NCI-H1105 treated with DMSO at 0.1 percent for 48 hours (cell line): ENCODE results near the gene MYO16.

Experiments
- DNase-seq: peaks from one replicate; lab custom pipeline; 2025; lab: John Stamatoyannopoulos, UW

Gene MYO16

DNA sequence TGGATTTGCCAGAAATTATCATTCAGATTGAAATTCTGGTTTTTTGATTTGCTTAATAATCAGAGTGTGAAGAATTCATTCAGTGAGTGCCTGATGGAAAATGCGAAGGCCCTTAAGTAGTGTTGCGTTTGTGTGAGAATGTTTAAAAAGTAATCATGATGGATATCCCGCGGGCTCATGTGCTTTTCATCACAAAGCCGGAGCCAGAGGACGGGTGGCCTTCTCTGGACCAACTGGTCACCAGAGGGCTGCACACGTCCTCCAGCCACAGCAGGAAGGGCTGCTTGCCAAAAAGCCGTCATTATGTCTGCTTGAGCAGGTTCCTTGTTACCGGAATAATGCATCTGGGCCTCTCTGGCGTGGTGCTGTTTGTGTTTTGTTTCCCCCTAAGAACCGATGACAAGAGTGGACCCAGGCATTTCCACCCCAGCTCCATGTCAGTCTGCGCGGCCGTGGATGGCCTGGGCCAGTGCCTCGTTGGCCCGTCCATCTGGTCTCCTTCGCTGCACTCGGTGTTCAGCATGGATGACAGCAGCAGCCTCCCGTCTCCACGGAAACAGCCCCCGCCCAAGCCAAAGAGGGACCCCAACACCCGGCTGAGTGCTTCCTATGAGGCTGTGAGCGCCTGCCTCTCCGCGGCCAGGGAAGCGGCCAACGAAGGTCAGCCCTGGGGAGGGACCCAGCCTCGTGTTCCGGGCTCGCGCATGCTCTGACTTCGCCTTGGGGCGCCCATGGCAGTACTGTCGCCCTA, 497.7 kb downstream of the MYO16 start:
- DNase-seq = no peak

DNA sequence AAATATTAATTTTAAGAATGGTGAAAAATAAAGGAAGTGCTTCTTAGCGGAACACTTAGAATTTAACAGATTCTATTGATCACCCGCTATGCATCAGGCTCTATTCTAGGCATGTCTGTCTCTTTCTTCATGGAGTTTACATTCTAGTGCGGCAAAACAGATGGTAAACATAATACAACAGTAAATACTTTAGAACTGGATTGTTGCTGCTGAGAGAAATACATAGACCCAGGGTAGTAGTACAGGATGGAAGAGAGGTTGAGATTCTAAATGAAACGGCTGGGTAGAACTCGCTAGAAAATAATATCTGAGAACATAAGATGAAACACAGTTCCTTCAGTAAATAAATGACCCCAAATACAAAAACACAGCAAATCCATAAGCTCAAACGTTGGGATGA, 498.7 kb downstream of the MYO16 start:
- no peak for DNase-seq

DNA sequence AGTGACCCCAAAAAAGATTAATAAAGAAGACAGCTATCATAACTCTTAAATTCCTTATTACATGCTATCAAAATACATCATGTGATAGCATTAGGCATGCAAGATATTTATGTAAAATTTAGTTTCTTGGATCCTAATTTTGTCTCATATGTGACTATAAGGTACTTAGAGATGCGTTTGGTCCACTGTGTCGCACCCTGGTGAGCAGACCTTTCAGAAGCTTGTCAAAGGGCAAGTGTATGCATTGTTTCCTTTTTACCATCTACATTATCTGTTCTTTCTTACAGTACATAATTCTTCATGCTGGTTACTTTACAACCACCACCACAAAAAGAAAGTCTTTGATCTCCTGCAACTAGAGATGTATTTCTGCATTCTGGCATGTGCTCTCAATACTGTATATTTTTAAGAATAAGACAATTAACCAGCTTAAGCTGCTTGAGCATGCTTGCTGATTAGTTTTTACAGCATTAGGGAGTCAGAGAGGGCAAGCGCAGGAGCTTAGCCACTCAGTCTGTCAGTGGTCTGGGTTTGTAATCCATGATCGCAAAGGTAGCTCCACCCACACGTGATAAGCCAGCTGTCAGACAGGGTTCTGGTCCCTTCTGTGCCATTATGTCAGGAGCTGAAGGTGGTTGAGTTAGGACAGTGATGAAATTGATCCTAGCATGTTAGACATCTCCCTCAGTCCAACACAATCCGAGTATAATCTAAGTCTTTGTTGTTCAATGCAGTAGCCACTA, 500.9 kb downstream of the MYO16 start:
- DNase-seq = no peak

DNA sequence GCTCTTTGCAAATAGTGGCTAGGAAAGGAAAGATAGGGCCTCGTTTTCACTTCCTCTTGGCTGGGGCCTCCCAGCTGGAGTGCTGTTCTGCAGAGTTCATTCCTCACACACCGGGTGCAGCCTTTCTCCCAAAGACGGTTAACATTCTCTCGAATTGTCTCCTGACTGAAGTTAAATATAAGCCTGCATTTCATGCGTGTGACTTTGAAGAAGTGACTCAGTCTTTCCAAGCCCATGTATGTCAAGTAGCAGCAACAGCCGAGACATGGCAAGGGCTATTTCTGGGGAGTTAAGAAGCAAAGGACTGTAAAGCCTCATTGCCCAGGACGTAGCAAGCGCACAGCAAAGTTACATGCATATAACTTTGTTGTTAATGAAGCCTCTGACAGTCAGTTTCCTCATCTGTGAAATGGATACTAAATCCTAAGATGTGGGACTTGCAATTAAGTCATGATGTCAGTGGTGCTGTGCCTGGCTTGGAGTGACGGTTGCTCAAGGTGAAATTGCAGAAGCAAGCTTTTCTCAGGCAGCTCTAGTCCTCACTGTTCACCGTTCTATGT, 502.4 kb downstream of the MYO16 start:
- no peak for DNase-seq

DNA sequence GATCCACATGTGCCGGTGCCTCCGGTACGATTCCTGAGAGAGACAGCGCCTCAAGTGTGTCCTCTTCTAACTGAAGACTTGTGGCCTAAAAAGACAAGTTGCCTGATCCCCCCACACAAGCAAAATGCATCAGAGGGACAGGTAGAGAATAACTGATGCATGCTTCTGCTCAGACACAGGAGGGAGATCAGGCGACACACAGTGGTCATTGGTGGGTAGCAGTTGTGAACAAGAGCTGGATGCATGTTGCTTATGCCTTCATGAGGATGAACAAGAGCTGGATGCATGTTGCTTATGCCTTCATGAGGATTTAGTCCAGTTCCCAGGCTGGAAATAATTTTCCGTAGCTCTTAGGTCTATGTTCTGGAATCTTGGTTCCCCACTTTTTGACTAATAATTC, 505.6 kb downstream of the MYO16 start:
- DNase-seq = no peak

DNA sequence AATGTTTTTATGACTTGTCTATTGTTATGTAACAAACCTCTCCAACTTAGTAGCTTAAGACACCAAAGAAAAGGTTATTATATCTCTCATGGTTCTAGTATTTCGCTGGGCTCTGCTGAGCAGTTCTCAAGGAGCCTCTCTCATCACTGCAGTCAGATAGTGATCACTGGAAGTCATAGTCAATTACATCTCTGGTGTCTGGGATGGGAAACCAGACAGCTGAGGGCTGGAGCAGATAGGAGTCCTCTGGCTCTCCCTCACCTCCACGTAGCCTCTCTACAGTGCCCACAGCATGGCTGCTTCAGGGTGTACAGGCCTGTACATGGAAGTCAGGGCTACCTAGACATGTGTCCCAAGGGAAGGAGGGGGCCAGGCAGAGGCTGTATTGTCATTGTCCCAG, 507.5 kb downstream of the MYO16 start:
- no peak for DNase-seq

DNA sequence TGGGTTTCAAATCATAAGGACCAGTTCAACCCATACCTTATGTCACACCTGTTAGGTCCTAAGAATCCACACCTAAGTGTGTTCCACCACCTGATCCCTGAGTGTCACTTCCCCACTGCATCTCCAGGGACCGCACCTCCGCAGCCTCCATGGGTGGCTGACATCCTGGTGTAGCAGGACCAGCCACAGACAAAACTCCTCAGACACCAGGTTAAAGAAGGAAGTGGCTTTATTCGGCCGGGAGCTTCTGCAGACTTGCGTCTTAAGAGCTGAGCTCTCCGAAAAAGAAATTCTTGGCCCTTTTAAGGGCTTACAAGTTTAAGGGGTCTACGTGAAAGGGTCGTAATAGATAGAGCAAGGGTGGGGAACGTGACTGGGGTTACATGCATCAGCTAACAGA, 509.9 kb downstream of the MYO16 start:
- no peak for DNase-seq

DNA sequence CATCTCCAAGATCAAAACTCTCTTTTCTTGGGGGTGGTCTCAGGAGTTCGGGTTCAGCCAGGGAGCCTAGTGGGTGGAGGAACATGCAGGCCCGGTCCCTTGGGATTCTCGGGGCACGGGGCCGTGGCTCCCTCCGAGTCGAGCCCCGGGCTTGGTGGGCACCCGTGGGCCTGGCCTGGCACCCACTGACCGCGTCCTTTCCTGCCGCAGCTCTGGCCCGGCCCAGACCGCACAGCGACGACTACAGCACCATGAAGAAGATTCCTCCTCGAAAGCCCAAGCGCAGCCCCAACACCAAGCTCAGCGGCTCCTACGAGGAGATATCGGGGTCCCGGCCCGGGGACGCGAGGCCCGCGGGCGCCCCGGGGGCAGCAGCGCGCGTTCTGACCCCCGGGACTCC, 510.6 kb downstream of the MYO16 start:
- no peak for DNase-seq

DNA sequence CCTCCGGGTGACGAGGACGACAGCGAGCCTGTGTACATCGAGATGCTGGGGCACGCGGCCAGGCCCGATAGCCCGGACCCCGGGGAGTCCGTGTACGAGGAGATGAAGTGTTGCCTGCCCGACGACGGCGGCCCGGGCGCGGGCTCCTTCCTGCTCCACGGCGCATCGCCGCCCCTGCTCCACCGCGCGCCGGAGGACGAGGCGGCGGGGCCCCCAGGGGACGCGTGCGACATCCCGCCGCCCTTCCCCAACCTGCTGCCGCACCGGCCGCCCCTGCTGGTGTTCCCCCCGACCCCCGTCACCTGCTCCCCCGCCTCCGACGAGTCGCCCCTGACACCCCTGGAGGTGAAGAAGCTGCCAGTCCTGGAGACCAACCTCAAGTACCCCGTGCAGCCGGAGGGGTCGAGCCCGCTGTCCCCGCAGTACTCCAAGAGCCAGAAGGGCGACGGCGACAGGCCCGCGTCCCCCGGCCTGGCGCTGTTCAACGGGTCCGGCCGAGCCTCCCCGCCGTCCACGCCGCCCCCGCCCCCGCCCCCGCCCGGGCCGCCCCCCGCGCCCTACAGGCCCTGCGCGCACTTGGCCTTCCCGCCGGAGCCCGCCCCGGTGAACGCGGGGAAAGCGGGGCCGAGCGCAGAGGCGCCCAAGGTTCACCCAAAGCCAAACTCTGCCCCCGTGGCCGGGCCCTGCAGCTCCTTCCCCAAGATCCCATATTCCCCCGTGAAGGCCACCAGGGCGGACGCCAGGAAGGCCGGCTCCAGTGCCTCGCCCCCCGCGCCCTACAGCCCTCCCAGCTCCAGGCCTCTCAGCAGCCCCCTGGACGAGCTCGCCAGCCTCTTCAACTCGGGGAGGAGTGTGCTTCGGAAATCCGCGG, 511.3 kb downstream of the MYO16 start:
- DNase-seq = no peak

DNA sequence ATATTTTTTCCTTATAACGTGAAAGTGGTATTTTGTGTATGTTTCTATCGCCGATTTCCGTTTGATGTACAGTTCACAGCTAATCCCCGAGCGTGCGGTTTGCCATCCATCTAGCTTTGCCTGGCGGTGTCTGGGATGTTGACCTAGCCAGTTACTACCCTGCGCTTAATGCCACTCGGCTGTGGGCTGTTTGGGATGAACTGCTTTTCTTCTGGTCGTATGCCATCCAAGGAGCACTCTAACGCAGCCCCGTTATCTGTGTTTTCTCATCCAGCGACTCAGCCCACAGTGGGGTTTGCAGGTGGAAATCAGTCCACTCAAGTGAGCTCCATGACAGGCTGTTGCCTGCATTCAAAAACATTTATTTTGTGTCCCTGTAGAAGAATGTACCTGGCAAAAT, 512.3 kb downstream of the MYO16 start:
- no peak for DNase-seq

DNA sequence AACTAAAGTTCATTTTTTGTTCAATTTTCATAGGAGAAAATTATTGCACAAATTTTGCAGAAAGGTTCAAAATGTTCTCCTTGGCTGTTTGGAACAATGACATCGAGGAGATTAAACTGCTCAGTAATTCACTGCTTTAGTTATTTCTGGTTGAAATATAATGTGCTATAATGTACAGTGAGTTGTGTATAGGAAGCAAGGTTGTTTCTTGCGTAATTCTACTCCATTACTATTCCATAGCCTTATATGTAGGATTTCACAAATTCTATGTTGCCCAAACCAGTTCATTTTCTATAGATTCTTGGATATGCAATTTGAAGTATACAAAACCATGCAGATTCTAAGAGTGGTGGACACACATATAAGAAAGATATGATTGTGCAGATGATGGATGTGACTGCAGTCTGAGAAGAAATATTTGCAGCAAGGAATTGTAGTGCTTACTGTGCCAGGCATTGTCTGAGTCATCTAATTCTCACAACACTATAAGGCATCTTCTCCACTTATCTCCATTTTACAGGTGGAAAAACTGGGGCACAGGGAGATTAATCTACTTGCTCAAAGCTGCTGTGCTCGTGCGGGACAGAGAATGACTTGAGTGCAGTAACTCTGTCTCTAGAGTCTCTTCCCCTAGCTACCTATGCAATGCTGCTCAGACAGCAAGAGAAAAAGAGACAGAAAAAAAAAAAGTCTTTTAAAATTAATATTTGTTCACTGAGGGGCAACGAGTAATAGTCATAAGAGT, 515.5 kb downstream of the MYO16 start:
- DNase-seq = no peak

DNA sequence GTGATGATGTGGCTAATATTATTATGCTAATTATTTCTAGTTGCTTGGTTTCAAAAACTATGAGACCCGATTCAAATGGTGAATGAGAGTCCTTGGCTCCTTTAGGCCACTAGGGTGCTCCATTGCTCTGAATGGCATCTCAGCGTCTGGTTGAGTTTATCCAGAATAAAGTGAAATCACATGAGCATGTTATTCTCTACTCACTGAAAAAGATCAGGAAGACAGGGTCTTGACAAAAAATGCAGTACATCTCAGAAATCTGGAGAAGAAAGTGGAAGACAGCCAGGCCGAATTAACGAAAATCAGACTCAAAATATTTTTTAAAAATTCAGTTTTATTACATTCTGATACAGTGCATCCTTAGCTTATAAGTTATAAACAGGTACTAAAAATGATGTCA, 516.2 kb downstream of the MYO16 start:
- peak; percentile 73 for DNase-seq

DNA sequence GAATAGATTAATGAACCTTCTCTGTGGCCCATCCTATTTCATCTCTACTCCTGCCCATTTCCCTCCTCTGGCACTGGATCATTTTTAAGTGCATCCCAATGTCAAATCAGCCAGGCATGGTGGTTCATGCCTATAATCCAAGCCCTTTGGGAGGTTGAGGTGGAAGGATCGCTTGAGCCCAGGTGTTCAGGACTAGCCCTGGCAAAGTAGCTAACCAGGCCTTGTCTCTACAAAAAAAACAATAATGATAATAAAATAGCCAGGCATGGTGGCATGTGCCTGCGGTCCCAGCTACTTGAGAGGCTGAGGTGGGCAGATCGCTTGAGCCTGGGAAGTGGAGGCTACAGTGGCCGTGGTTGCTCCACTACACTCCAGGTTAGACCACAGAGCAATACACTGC, 517.0 kb downstream of the MYO16 start:
- no peak for DNase-seq

DNA sequence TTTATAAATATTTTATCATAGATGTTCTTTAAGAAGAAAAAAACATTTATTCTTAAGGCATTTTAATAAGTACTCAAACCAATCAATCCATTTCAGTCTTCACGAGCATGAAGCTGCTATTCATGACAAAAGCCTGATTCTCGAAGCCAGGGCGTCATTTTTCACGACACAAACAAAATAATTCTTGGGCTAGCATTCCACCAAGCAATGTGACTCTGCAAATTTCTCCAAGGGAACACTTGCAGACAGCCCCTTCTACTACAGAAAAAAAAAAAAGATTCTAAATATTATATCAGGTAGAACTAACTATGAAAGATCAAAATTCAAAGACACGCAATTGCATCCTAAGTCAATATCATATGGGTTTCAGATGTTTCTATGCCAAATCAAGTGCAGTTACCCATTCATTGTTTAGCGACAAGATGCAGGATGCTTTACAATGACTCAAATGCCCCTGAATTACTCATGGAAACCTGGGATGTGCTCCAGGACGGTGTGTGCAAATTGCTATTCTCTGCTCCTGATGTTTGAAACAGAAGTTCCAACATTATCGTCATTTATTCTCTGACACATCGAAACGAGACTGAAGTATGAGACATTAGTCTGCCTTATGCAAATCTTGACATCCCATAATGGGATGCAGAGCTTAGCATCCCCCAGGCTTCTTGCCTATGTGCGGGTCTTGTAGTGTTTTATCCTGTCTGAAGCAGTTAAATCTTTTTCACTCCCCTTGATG, 517.7 kb downstream of the MYO16 start:
- no peak for DNase-seq

DNA sequence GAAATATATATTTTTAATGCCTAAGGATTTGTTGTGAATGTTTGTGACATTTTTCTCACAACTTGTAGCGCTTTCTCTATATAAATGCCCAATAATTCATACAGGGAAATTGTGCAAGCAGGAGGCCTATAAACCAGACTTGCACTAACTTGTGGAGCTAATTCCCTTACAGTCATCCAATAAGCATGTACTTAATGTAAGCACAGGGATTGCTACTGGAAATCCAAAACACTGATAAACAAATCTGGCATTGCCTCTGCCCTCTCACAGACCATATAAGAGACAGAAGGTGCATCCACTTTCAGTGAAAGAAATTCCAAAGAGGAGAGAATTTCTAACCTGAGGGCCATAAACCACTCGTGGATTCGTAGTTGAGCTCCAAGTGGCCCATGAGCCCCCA, 518.8 kb downstream of the MYO16 start:
- DNase-seq = no peak

DNA sequence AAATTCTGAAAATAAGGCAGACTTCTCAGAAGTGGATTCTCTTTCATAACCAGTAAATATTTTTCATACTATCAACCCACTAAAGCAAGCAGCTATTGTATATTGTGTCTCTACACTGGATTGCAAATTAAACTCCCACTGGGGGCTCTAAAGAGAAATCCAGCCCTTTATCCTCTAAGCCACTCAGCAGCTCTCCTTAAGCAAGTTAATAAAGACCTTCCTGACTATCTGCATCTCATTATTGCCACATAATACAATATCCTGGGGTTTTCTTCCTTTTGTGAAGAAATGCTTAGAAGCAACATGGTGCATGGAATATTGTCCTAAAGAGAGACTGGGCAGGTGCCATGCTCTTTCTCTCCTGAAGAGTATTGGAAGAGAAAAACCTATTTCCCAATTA, 521.3 kb downstream of the MYO16 start:
- DNase-seq = no peak

DNA sequence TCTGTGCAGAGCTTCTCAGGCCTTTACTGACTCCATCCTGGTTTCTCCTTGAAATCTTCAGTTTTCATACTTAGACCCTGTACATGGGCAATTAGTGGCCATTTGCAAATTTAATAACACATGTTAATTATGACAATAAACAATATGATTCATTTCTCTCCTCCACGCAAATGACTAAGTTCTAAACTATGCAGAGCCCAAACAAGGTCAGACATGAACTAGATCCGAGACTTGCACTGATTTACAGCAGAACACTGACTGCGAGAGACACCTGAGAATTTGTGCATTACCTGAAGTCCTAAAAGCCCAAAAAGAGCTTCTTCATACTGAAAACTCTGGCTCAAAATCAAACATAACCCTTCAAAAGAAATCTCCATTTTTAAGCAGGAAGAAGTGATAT, 521.8 kb downstream of the MYO16 start:
- no peak for DNase-seq

DNA sequence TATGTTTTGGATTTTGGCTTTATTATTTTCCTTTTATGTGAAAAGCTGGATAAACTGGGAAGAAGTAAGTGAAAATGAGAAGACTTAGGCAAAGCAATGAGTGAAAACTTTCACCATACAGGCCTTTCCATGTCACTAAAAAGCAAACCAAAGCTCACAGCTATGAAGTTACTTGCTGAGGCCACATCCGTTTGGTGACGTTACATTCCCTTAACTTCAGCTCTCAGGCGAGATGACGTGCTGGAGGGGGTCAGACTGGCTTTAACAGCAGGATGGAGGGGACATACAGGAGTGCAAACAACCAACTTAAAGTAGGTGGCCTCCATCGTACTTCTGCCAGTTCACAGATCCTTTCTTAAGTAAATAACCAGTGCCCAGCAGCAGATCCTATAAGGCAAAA, 522.3 kb downstream of the MYO16 start:
- no peak for DNase-seq

DNA sequence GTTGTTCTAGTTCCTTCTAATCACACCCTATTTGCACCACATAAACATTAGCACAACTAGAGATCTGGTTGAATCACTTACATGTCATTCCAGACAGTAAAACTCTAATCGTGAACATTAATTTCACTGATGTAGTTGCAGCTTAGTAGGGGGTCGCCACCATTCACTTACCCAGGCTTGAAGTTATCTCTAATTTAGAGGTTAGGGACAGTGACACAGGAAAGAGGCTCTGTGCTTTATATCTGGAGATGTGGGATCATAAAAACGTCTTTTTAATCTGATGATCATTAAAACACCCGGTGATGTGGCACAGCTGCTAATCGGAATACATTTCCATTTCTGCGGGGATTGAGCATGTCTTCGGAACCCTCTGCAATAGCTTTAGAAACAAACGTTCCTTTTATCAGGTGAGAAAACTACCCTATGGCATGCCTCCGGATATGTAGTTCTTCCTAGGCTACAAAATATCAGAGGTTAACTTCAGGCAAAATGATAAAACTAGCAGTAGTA, 523.0 kb downstream of the MYO16 start:
- no peak for DNase-seq

DNA sequence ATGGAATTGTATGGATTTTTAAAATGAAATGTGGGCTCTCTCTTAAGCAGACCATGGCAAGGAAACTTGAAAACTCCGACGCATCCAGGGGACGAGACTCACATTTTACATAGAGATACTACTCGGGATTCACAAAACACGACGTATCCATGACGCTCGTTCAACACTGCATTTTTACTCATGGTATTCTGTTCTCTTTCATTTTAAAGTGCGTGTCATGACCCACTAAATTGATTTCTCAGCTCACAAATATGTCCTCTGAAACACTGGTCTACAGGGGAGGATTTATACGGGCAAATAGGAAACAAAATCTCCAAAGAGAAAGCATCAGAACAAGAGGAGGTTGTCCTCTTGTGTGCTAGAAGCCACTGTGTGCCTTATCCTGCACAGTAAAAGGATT, 523.5 kb downstream of the MYO16 start:
- no peak for DNase-seq

DNA sequence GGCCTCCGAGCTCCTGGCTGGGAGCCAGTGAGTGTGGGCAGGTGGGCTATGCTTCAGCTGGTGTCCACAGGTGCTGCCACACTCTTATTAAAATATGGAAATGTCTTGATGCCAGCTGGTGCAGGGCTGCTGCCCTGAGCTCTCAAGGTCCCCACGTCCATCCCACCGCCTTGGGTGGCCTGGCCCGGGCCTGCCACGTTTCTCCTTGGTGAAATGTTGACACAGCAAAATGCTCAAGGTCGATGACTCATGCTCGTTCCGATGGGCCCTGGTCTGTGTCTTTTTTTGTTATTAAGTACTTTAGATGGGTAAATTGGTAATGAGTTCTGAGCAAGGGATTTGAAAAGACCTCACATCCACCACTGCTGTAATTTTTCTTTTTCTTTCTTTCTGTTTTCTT, 524.7 kb downstream of the MYO16 start:
- DNase-seq = no peak
